ENCODE results near the gene SPSB2. TPM values are rescaled to one million over a fixed set of nuclear protein-coding genes. Genes with fewer than 3 reads are reported as not detected.

SPSB2 gene
- total RNA-seq, 4 donors from 2014 or later = 4.5 to 21.0 (median 8.2) TPM

DNA sequence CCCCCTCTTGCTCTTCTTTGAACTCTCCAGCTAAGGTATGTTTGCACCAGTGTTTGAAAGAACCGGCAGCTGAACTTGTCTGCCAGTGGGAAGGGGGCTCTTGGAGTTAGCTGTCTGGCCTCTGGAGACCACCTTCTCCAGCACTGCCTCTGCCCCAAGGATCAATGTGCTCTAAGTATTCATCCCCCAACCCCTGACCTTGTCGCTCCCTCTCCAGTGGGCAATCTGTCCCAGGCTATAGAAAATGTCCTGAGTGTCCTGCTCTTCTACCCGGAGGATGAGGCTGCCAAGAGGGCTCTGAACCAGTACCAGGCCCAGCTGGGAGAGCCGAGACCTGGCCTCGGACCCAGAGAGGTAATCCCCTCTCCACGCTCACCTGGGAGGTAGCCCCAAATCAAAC, 42.1 kb downstream of the SPSB2 start:
- peaks cover 5 to 27% (median 19%) of the 10 kb centered on the region in 4 donors for H3K4me1 ChIP-seq

GRCh38 chr12:6830286-6830890, 42.7 kb downstream of the SPSB2 start:
- 87% methylated on average over 11 of the region's 11 CpGs; no CpG with 5 or more reads in 1 of the 2 donors for WGBS, 2 donors (ENCODE audit: low coverage in 1 of 2)
- Histone ChIP-seq H3K27me3 (peaks cover 34% of the 10 kb centered on the region), H3K4me1 (peaks cover 6 to 28% (median 19%) of the 10 kb centered on the region in 4 donors), H3K27ac (no peak overlapping the region), H3K36me3 (no peaks in the 10 kb centered on the region), H3K4me3 (no peak overlapping the region), H3K9me3 (no peaks in the 10 kb centered on the region)
- TF ChIP-seq EP300 (IDR thresholded peaks at IDR 0.05; ENCODE audit: low read depth) = no peak
- no peak for TF ChIP-seq POLR2AphosphoS5 (IDR thresholded peaks at IDR 0.05)
- no peak for TF ChIP-seq POLR2A (IDR thresholded peaks at IDR 0.05)
- TF ChIP-seq, protein P1, sequence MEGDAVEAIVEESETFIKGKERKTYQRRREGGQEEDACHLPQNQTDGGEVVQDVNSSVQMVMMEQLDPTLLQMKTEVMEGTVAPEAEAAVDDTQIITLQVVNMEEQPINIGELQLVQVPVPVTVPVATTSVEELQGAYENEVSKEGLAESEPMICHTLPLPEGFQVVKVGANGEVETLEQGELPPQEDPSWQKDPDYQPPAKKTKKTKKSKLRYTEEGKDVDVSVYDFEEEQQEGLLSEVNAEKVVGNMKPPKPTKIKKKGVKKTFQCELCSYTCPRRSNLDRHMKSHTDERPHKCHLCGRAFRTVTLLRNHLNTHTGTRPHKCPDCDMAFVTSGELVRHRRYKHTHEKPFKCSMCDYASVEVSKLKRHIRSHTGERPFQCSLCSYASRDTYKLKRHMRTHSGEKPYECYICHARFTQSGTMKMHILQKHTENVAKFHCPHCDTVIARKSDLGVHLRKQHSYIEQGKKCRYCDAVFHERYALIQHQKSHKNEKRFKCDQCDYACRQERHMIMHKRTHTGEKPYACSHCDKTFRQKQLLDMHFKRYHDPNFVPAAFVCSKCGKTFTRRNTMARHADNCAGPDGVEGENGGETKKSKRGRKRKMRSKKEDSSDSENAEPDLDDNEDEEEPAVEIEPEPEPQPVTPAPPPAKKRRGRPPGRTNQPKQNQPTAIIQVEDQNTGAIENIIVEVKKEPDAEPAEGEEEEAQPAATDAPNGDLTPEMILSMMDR (IDR thresholded peaks at IDR 0.05) = no peak
- in situ Hi-C loops (cut with MboI; ENCODE audit: low pct_ligation_motif_present in 1 of 4, low pct_unique_long_range_greater_than_20kb in 1 of 4, low sequenced_read_pairs in 3 of 4) = loop anchor here in 2 of 4 donors (25.0 kb wide), 1 partner anchor 93 kb away; no protein-coding TSS in a partner anchor
- no peak for DNase-seq
- intact Hi-C loops (cut with DNase I; ENCODE audit: low total_unique reads) = no loop called here

More for the DNA sequence above, 42.1 kb downstream of the SPSB2 start:
- no peaks in the 10 kb centered on the region for H3K36me3 ChIP-seq
- H3K27me3 ChIP-seq = peaks cover 33% of the 10 kb centered on the region
- no peak overlapping the region for H3K4me3 ChIP-seq
- in situ Hi-C loops (cut with MboI; ENCODE audit: low pct_ligation_motif_present in 1 of 4, low pct_unique_long_range_greater_than_20kb in 1 of 4, low sequenced_read_pairs in 3 of 4) (loop anchor here in 2 of 4 donors (25.0 kb wide), 1 partner anchor 94 kb away; no protein-coding TSS in a partner anchor), intact Hi-C loops (cut with DNase I; ENCODE audit: low total_unique reads) (no loop called here)
- WGBS, 2 donors (ENCODE audit: low coverage in 1 of 2) = 91% methylated on average over 6 of the region's 6 CpGs; no CpG with 5 or more reads in 1 of the 2 donors
- DNase-seq = no peak
- TF ChIP-seq POLR2A (IDR thresholded peaks at IDR 0.05) (no peak), EP300 (IDR thresholded peaks at IDR 0.05; ENCODE audit: low read depth) (no peak), POLR2AphosphoS5 (IDR thresholded peaks at IDR 0.05) (no peak)
- TF ChIP-seq, protein P1 (IDR thresholded peaks at IDR 0.05) = no peak
- no peaks in the 10 kb centered on the region for H3K9me3 ChIP-seq
- no peak overlapping the region for H3K27ac ChIP-seq

GRCh38 chr12:6829536-6830220, 43.4 kb downstream of the SPSB2 start:
- peaks cover 41% of the 10 kb centered on the region for H3K27me3 ChIP-seq
- DNase-seq = no peak
- WGBS, 2 donors (ENCODE audit: low coverage in 1 of 2) = 32% methylated on average over 19 of the region's 19 CpGs; no CpG with 5 or more reads in 1 of the 2 donors
- peaks cover 9 to 32% (median 19%) of the 10 kb centered on the region in 4 donors for H3K4me1 ChIP-seq
- H3K27ac ChIP-seq = peak overlapping the region; percentile 72 to 82 (median 76)
- H3K9me3 ChIP-seq = no peaks in the 10 kb centered on the region
- intact Hi-C loops (cut with DNase I; ENCODE audit: low total_unique reads) = loop anchor here (5.0 kb wide), 1 partner anchor 92 kb away; no protein-coding TSS in a partner anchor
- H3K36me3 ChIP-seq = no peaks in the 10 kb centered on the region
- H3K4me3 ChIP-seq = peak overlapping the region; percentile 44 to 72 (median 61)
- in situ Hi-C loops (cut with MboI; ENCODE audit: low pct_ligation_motif_present in 1 of 4, low pct_unique_long_range_greater_than_20kb in 1 of 4, low sequenced_read_pairs in 3 of 4) = loop anchor here in 3 of 4 donors (10.0 to 25.0 kb wide), 2 partner anchors 85 to 92 kb away; no protein-coding TSS in a partner anchor
- TF ChIP-seq POLR2AphosphoS5 (IDR thresholded peaks at IDR 0.05) = no peak
- TF ChIP-seq, protein P1 (IDR thresholded peaks at IDR 0.05) = peak in 1 of 5 experiments; percentile 19
